Measurements from ENCODE around the gene USP3.
"Not testable (repeated sequence)": the region's sequence is repeated elsewhere in the genome, so short reads cannot be mapped to it uniquely, and the experiment has no call there.

The USP3 gene

DNA sequence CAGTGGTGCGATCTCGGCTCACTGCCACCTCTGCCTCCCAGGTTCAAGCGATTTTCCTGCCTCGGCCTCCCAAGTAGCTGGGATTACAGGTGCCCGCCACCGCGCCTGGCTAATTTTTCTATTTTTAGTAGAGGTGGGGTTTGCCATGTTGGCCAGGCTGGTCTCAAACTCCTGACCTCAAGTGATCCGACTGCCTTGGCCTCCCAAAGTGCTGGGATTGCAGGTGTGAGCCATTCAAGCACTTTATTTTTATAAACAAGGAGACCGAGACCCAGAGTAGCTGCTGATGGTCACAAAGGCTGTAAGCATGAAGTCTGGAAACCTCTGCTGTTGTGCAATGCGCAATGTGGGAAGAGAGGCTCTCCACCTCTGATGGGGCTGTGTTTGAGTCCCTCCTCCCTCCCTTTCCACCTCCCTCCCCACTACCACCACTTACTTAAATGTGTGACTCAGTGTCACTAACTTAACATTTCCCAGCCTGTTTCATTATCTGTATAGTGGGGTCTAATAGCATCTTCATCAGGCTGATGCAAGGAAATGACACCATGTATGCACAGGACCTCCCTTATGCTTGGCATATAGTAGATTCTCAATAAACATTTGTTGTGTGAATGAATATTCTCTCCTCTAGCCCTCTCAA is 16.5 kb upstream of the USP3 start:
- H4K8ac ChIP-seq (ENCODE audit: low read depth, low read length); H3K14ac ChIP-seq (ENCODE audit: low read length); H3K9ac ChIP-seq (ENCODE audit: low read depth, low read length, poor library complexity); H2BK5ac ChIP-seq (ENCODE audit: low read length); H3K27me3 ChIP-seq (ENCODE audit: control insufficient read depth in 3 of 3, insufficient read depth in 3 of 3, low read depth in 1 of 3, low read length in 3 of 3); H2BK12ac ChIP-seq (ENCODE audit: low read length); H2AFZ ChIP-seq (ENCODE audit: low read length); H2BK15ac ChIP-seq (ENCODE audit: low read length); H3K36me3 ChIP-seq (replicated peaks in 1 of 2; ENCODE audit: control insufficient read depth in 2 of 2, insufficient read depth in 2 of 2, low read length in 2 of 2); H4K91ac ChIP-seq (ENCODE audit: low read depth, low read length, poor library complexity); H3K4me2 ChIP-seq (ENCODE audit: insufficient read depth, low read length, poor library complexity, severe bottlenecking); H2BK120ac ChIP-seq (ENCODE audit: low read depth, low read length); H3K23ac ChIP-seq (ENCODE audit: low read depth, low read length, poor library complexity); DNase-seq (ENCODE audit: low spot score); H3K79me1 ChIP-seq (ENCODE audit: low read depth, low read length); H2AK5ac ChIP-seq (ENCODE audit: low read depth, low read length); H3K18ac ChIP-seq (ENCODE audit: low read length); H3K4ac ChIP-seq (ENCODE audit: low read length); H3K4me3 ChIP-seq (ENCODE audit: low read length in 2 of 2); H3K9me3 ChIP-seq (replicated peaks in 1 of 2; ENCODE audit: control insufficient read depth in 2 of 2, insufficient read depth in 1 of 2, low read depth in 1 of 2, low read length in 2 of 2); H3K27ac ChIP-seq (replicated peaks; ENCODE audit: low read length): not testable (repeated sequence)
- H3K4me1 ChIP-seq (ENCODE audit: control insufficient read depth in 2 of 2, insufficient read depth in 1 of 2, low read depth in 1 of 2, low read length in 2 of 2) = peaks cover 4 to 20% of the 10 kb centered on the region in 2 donors
- WGBS, 2 donors (ENCODE audit: extremely low coverage in 2 of 2, insufficient read length in 2 of 2, insufficient replicate concordance in 1 of 2) = no CpG with 5 or more reads among the region's 10 CpGs

- Histone ChIP-seq H3K36me3 (replicated peaks in 1 of 2; ENCODE audit: control insufficient read depth in 2 of 2, insufficient read depth in 2 of 2, low read length in 2 of 2) (no peaks in the 10 kb centered on the region), H2BK15ac (ENCODE audit: low read length) (no peak overlapping the region), H2AK5ac (ENCODE audit: low read depth, low read length) (no peak overlapping the region), H3K18ac (ENCODE audit: low read length) (no peak overlapping the region), H3K4me1 (ENCODE audit: control insufficient read depth in 2 of 2, insufficient read depth in 1 of 2, low read depth in 1 of 2, low read length in 2 of 2) (peaks cover 4 to 14% of the 10 kb centered on the region in 2 donors), H2BK12ac (ENCODE audit: low read length) (no peak overlapping the region), H4K8ac (ENCODE audit: low read depth, low read length) (no peak overlapping the region), H3K9ac (ENCODE audit: low read depth, low read length, poor library complexity) (no peak overlapping the region), H3K4me3 (ENCODE audit: low read length in 2 of 2) (no peak overlapping the region), H3K14ac (ENCODE audit: low read length) (no peak overlapping the region), H4K91ac (ENCODE audit: low read depth, low read length, poor library complexity) (no peak overlapping the region), H3K27ac (replicated peaks; ENCODE audit: low read length) (no peak overlapping the region), H2AFZ (ENCODE audit: low read length) (no peak overlapping the region), H3K4ac (ENCODE audit: low read length) (no peak overlapping the region), H3K23ac (ENCODE audit: low read depth, low read length, poor library complexity) (no peak overlapping the region), H3K4me2 (ENCODE audit: insufficient read depth, low read length, poor library complexity, severe bottlenecking) (no peak overlapping the region), H2BK120ac (ENCODE audit: low read depth, low read length) (no peak overlapping the region), H2BK5ac (ENCODE audit: low read length) (no peak overlapping the region), H3K9me3 (replicated peaks in 1 of 2; ENCODE audit: control insufficient read depth in 2 of 2, insufficient read depth in 1 of 2, low read depth in 1 of 2, low read length in 2 of 2) (no peaks in the 10 kb centered on the region), H3K27me3 (ENCODE audit: control insufficient read depth in 3 of 3, insufficient read depth in 3 of 3, low read depth in 1 of 3, low read length in 3 of 3) (no peaks in the 10 kb centered on the region), H3K79me1 (ENCODE audit: low read depth, low read length) (no peaks in the 10 kb centered on the region)
- no CpG with 5 or more reads among the region's 8 CpGs for WGBS, 2 donors (ENCODE audit: extremely low coverage in 2 of 2, insufficient read length in 2 of 2, insufficient replicate concordance in 1 of 2)
- DNase-seq (ENCODE audit: low spot score) = no peak
Observed at GRCh38 chr15:63488398-63488960, 15.9 kb upstream of the USP3 start.

DNA sequence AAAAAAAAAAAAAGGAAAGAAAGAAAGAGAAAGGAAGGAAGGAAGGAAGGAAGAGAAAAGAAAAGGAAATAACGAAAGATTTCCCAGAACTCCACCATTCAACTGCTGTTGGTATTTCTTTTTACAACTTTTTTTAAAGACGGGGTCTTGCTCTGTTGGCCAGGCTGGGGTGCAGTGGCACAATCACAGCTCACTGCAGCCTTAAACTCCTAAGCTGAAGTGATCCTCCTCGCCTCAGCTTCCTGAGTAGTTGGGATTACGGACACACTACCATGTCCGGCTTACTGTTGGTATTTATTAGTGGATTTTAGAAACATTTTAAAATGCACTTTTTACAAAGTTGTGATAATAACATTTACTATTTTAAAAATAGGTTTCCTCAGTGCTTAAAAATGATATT is 15.0 kb upstream of the USP3 start:
- Histone ChIP-seq H3K27me3 (ENCODE audit: control insufficient read depth in 3 of 3, insufficient read depth in 3 of 3, low read depth in 1 of 3, low read length in 3 of 3) (no peaks in the 10 kb centered on the region), H2AK5ac (ENCODE audit: low read depth, low read length) (no peak overlapping the region), H3K79me1 (ENCODE audit: low read depth, low read length) (no peaks in the 10 kb centered on the region), H3K9me3 (replicated peaks in 1 of 2; ENCODE audit: control insufficient read depth in 2 of 2, insufficient read depth in 1 of 2, low read depth in 1 of 2, low read length in 2 of 2) (no peaks in the 10 kb centered on the region), H2BK15ac (ENCODE audit: low read length) (no peak overlapping the region), H4K91ac (ENCODE audit: low read depth, low read length, poor library complexity) (no peak overlapping the region), H3K27ac (replicated peaks; ENCODE audit: low read length) (no peak overlapping the region), H2AFZ (ENCODE audit: low read length) (no peak overlapping the region), H3K4ac (ENCODE audit: low read length) (no peak overlapping the region), H3K4me2 (ENCODE audit: insufficient read depth, low read length, poor library complexity, severe bottlenecking) (no peak overlapping the region), H2BK5ac (ENCODE audit: low read length) (no peak overlapping the region), H3K4me3 (ENCODE audit: low read length in 2 of 2) (no peak overlapping the region), H4K8ac (ENCODE audit: low read depth, low read length) (no peak overlapping the region), H2BK12ac (ENCODE audit: low read length) (no peak overlapping the region), H3K36me3 (replicated peaks in 1 of 2; ENCODE audit: control insufficient read depth in 2 of 2, insufficient read depth in 2 of 2, low read length in 2 of 2) (no peaks in the 10 kb centered on the region), H2BK120ac (ENCODE audit: low read depth, low read length) (no peak overlapping the region), H3K14ac (ENCODE audit: low read length) (no peak overlapping the region), H3K9ac (ENCODE audit: low read depth, low read length, poor library complexity) (no peak overlapping the region), H3K18ac (ENCODE audit: low read length) (no peak overlapping the region), H3K4me1 (ENCODE audit: control insufficient read depth in 2 of 2, insufficient read depth in 1 of 2, low read depth in 1 of 2, low read length in 2 of 2) (peaks cover 3 to 10% of the 10 kb centered on the region in 2 donors), H3K23ac (ENCODE audit: low read depth, low read length, poor library complexity) (no peak overlapping the region)
- WGBS, 2 donors (ENCODE audit: extremely low coverage in 2 of 2, insufficient read length in 2 of 2, insufficient replicate concordance in 1 of 2) = no CpG with 5 or more reads among the region's 5 CpGs
- no peak for DNase-seq (ENCODE audit: low spot score)

DNA sequence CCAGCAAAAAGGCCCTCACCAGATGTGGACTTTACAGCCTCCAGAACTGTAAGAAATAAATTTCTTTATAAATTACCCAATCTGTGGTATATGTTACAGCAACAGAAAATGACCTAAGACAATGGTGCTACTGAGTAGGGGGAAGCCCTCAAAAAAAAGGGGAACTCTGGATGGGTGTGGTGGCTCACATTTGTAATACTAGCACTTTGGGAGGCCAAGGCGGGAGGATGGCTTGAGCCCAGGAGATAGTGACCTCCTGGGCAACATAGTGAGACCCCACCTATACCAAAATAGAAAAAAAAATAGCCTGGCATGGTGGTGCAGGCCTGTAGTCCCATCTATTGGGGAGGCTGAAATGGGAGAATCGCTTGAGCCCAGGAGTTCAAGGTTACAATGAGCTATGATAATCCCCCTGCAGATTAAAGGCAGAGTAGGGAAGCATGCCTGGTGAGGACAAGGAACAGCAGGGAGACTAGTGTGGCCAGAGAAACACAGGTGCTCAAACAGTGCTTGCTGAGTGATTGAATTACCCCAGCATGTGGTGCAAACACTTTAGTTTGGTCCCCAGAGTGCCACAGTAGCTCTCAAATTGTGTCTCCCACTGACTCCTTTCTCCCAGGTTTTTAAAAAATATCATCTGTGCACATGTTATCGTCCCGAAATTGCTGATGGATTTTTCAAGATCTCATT is 13.9 kb upstream of the USP3 start:
- Histone ChIP-seq H2AFZ (ENCODE audit: low read length) (no peak overlapping the region), H3K14ac (ENCODE audit: low read length) (no peak overlapping the region), H3K27me3 (ENCODE audit: control insufficient read depth in 3 of 3, insufficient read depth in 3 of 3, low read depth in 1 of 3, low read length in 3 of 3) (no peaks in the 10 kb centered on the region), H3K4ac (ENCODE audit: low read length) (no peak overlapping the region), H3K9ac (ENCODE audit: low read depth, low read length, poor library complexity) (no peak overlapping the region), H3K4me3 (ENCODE audit: low read length in 2 of 2) (no peak overlapping the region), H3K18ac (ENCODE audit: low read length) (no peak overlapping the region), H2BK120ac (ENCODE audit: low read depth, low read length) (no peak overlapping the region), H3K4me2 (ENCODE audit: insufficient read depth, low read length, poor library complexity, severe bottlenecking) (no peak overlapping the region), H3K23ac (ENCODE audit: low read depth, low read length, poor library complexity) (no peak overlapping the region), H3K9me3 (replicated peaks in 1 of 2; ENCODE audit: control insufficient read depth in 2 of 2, insufficient read depth in 1 of 2, low read depth in 1 of 2, low read length in 2 of 2) (no peaks in the 10 kb centered on the region), H4K8ac (ENCODE audit: low read depth, low read length) (no peak overlapping the region), H2BK15ac (ENCODE audit: low read length) (no peak overlapping the region), H2BK5ac (ENCODE audit: low read length) (no peak overlapping the region), H3K4me1 (ENCODE audit: control insufficient read depth in 2 of 2, insufficient read depth in 1 of 2, low read depth in 1 of 2, low read length in 2 of 2) (peaks cover 2 to 6% of the 10 kb centered on the region in 2 donors), H2AK5ac (ENCODE audit: low read depth, low read length) (no peak overlapping the region), H3K36me3 (replicated peaks in 1 of 2; ENCODE audit: control insufficient read depth in 2 of 2, insufficient read depth in 2 of 2, low read length in 2 of 2) (no peaks in the 10 kb centered on the region), H2BK12ac (ENCODE audit: low read length) (no peak overlapping the region), H4K91ac (ENCODE audit: low read depth, low read length, poor library complexity) (no peak overlapping the region), H3K79me1 (ENCODE audit: low read depth, low read length) (no peaks in the 10 kb centered on the region), H3K27ac (replicated peaks; ENCODE audit: low read length) (no peak overlapping the region)
- no peak for DNase-seq (ENCODE audit: low spot score)
- WGBS, 2 donors (ENCODE audit: extremely low coverage in 2 of 2, insufficient read length in 2 of 2, insufficient replicate concordance in 1 of 2) = no CpG with 5 or more reads among the region's 4 CpGs
